GM13976 (cell line): ENCODE data around the gene POTEH.
A peak's percentile ranks its signal among the peaks of the same experiment; 100 is the strongest.
"Not testable (repeated sequence)": the region's sequence is repeated elsewhere in the genome, so short reads cannot be mapped to it uniquely, and the experiment has no call there.

Experiments used
- DNase-seq: peaks from one replicate; pipeline ENCODE4 v3.0.0; 2012; ENCODE audit warnings: low spot score
- in situ Hi-C: fragments of 300-500 bp; cut with MboI; formaldehyde crosslinking; loops from one replicate; pipeline ENCODE4 v1.12.0; 2022; ENCODE audit warnings: low sequenced_read_pairs, mixed read lengths, inconsistent platforms; ENCODE audit not compliant: unreplicated experiment

Gene POTEH

GRCh38 chr22:15729209-15729917 lies 39.5 kb downstream of the POTEH start:
- in situ Hi-C loops, DNase-seq: not testable (repeated sequence)

GRCh38 chr22:15731023-15731422 lies 41.2 kb downstream of the POTEH start:
- in situ Hi-C loops, DNase-seq: not testable (repeated sequence)

- DNase-seq, in situ Hi-C loops: not testable (repeated sequence)
Measured at GRCh38 chr22:15734411-15734810, 44.6 kb downstream of the POTEH start.

- DNase-seq, in situ Hi-C loops: not testable (repeated sequence)
Measured at GRCh38 chr22:15738157-15738908, 48.5 kb downstream of the POTEH start.

GRCh38 chr22:15738909-15739391 lies 49.1 kb downstream of the POTEH start:
- DNase-seq, in situ Hi-C loops: not testable (repeated sequence)

- in situ Hi-C loops, DNase-seq: not testable (repeated sequence)
Measured at GRCh38 chr22:15747636-15748323, 58.0 kb downstream of the POTEH start.

- DNase-seq: peak; percentile 1
- in situ Hi-C loops: not testable (repeated sequence)
Measured at GRCh38 chr22:15749181-15749970, 59.5 kb downstream of the POTEH start.

- peak; percentile 0 for DNase-seq
- in situ Hi-C loops: not testable (repeated sequence)
Measured at GRCh38 chr22:15759443-15760097, 69.7 kb downstream of the POTEH start.

GRCh38 chr22:15760388-15761150 lies 70.7 kb downstream of the POTEH start:
- DNase-seq, in situ Hi-C loops: not testable (repeated sequence)

GRCh38 chr22:15761151-15761777 lies 71.4 kb downstream of the POTEH start:
- DNase-seq, in situ Hi-C loops: not testable (repeated sequence)

GRCh38 chr22:15763559-15763958 lies 73.7 kb downstream of the POTEH start:
- DNase-seq, in situ Hi-C loops: not testable (repeated sequence)
